Ascending aorta (tissue), 2 donors: ENCODE results near the gene NXF1. TPM values are rescaled to one million over a fixed set of nuclear protein-coding genes. Genes with fewer than 3 reads are reported as not detected.
A peak's percentile ranks its signal among the peaks of the same experiment; 100 is the strongest.
"Not testable (repeated sequence)": the region's sequence is repeated elsewhere in the genome, so short reads cannot be mapped to it uniquely, and the experiment has no call there.

Experiments used
- DNase-seq, 2 donors: peaks; one replicate each; pipeline ENCODE4 v3.0.0-alpha.2; 2019; ENCODE audit warnings: low spot score in 2 of 2
- H3K27ac ChIP-seq, 2 donors: fragments of 200-600 bp; sonication (generic); one replicate each; pipeline ENCODE4 v1.5.1; 2016 to 2017; ENCODE audit warnings: mild to moderate bottlenecking in 1 of 2
- H3K27me3 ChIP-seq: fragments of 200-600 bp; sonication (generic); one replicate; pipeline ENCODE4 v1.5.1; 2017
- H3K36me3 ChIP-seq, 2 donors: fragments of 200-600 bp; sonication (generic); one replicate each; pipeline ENCODE4 v1.5.1; 2016
- H3K4me1 ChIP-seq, 2 donors: fragments of 200-600 bp; sonication (generic); one replicate each; pipeline ENCODE4 v1.5.1; 2016 to 2017; ENCODE audit warnings: mild to moderate bottlenecking in 1 of 2
- H3K4me3 ChIP-seq, 2 donors: fragments of 200-600 bp; sonication (generic); one replicate each; pipeline ENCODE4 v1.5.1; 2016 to 2017; ENCODE audit warnings: mild to moderate bottlenecking in 1 of 2
- H3K9me3 ChIP-seq, 2 donors: fragments of 200-600 bp; sonication (generic); one replicate each; pipeline ENCODE4 v1.5.1; 2016
- intact Hi-C: fragments of 100-400 bp; cut with DNase I; formaldehyde crosslinking; loops from one replicate; pipeline ENCODE4 v1.15.1; 2023
- total RNA-seq: library from RNA; depleted of rRNA; stranded (reverse); fragments of >200 nt; gene quantifications from one replicate; pipeline ENCODE4 v1.1.0, GENCODE V29; 2016
- TF ChIP-seq, protein P1 (sequence below), 3 experiments: fragments of 200-600 bp in 2 of 3; fragments of 450-650 bp in 1 of 3; sonication (generic) in 2 of 3; IDR thresholded peaks; one replicate each; pipeline ENCODE4 v1.5.1; 2016 to 2019; ENCODE audit warnings: antibody characterized with exemption in 3 of 3, mild to moderate bottlenecking in 1 of 3, moderate library complexity in 1 of 3

NXF1 gene
- total RNA-seq, 1 donor from 2014 or later = 41.8 TPM

DNA sequence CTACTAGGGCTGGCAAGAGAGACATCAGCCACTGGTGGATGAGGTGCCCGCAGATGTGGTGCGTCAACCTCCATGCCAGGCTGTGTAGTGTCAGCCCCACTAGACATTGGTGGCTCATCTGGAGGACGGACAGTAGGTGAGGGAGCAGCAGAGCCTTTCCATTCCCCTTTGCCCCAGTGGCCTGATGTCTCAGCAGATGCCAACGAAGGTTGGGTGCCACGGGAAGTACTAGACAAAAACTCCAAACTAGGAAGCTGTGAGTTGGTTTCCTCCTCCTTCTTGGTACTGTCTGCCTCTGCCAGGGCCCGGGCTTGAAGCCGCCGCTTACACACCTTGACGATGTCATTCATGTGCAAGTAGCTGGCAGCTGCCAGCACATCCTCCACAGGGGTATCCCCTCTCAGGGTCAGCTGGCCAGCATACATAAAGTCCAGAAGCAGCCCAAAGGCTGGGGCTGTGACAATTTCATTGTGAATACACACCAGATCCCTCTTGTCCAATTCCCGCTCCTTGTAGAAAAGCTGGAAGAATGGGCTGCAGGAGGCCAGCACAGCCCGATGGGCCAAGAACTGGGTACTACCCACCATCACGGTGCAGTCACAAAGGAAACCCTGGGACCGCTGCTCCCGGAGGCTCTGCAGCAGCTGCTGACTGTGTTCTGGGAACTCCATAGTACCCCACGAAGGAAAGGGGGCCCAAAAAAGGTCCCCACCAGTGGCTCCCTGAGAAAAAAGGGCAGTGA, 52.1 kb downstream of the NXF1 start:
- Histone ChIP-seq H3K4me3 (peak overlapping the region; percentile 65 to 72), H3K27ac (peak overlapping the region; percentile 86), H3K36me3 (peaks cover 0 to 14% of the 10 kb centered on the region in 2 donors), H3K4me1 (peaks cover 11 to 15% of the 10 kb centered on the region in 2 donors), H3K27me3 (no peaks in the 10 kb centered on the region), H3K9me3 (no peaks in the 10 kb centered on the region)
- intact Hi-C loops = loop anchor here (1.0 kb wide), 1 partner anchor 25 kb away; the partner anchor contains the start of gene TTC9C
- TF ChIP-seq, protein P1, sequence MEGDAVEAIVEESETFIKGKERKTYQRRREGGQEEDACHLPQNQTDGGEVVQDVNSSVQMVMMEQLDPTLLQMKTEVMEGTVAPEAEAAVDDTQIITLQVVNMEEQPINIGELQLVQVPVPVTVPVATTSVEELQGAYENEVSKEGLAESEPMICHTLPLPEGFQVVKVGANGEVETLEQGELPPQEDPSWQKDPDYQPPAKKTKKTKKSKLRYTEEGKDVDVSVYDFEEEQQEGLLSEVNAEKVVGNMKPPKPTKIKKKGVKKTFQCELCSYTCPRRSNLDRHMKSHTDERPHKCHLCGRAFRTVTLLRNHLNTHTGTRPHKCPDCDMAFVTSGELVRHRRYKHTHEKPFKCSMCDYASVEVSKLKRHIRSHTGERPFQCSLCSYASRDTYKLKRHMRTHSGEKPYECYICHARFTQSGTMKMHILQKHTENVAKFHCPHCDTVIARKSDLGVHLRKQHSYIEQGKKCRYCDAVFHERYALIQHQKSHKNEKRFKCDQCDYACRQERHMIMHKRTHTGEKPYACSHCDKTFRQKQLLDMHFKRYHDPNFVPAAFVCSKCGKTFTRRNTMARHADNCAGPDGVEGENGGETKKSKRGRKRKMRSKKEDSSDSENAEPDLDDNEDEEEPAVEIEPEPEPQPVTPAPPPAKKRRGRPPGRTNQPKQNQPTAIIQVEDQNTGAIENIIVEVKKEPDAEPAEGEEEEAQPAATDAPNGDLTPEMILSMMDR (IDR thresholded peaks at IDR 0.05) = no peak
- DNase-seq = no peak

DNA sequence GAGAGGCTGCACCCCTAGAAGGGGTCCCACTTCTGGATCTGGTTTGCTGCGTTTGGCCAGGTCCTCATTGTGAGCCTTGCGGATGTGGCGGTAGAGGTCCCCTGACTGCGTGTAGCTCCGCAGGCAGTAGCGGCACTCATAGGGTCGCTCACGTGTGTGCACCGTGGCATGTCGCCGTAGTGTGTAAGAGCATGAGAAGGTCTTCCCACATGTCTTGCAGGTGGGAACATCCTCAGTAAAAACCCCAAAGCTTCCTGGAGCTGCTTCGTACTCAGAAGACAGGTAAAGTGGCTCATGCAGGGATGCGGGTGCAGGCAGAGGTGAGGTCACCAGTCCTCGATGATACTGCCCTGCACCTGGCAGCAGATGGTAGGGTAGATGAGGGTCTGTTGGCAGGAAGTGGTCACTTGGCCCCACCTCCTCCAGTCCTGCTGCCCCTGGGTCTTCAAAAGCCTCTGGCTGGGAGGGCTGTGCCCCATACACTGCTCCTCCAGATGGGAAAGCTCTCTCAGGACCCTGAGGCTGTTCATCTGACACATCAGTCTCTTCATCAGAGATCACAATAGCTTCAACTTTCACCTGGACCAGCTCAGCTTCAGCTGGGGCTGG, 53.0 kb downstream of the NXF1 start:
- Histone ChIP-seq H3K27me3 (no peaks in the 10 kb centered on the region), H3K27ac (no peak overlapping the region), H3K4me3 (no peak overlapping the region), H3K4me1 (peaks cover 11 to 15% of the 10 kb centered on the region in 2 donors), H3K9me3 (no peaks in the 10 kb centered on the region), H3K36me3 (peaks cover 0 to 14% of the 10 kb centered on the region in 2 donors)
- TF ChIP-seq, protein P1 (IDR thresholded peaks at IDR 0.05) = no peak
- no peak for DNase-seq
- intact Hi-C loops = no loop called here

DNA sequence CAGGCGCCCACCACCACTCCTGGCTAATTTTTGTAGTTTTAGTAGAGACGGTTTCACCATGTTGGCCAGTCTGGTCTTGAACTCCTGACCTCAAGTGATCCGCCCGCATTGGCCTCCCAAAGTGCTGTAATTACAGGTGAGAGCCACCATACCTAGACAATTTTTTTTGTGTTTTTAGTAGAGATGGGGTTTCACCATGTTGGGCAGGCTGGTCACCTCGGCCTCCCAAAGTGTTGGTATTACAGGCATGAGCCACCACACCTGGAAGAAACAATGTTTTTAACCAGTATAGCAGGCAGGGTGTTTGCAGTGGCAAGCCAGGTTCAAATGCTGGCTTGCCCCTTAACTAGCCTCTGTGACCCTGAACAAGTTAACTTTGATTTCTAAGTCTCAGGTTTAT, 55.3 kb downstream of the NXF1 start:
- H3K9me3 ChIP-seq, intact Hi-C loops, H3K27me3 ChIP-seq, DNase-seq, H3K4me3 ChIP-seq, H3K27ac ChIP-seq: not testable (repeated sequence)
- H3K4me1 ChIP-seq = peaks cover 11 to 15% of the 10 kb centered on the region in 2 donors
- H3K36me3 ChIP-seq = peaks cover 0 to 14% of the 10 kb centered on the region in 2 donors

- Histone ChIP-seq H3K27ac (no peak overlapping the region), H3K9me3 (no peaks in the 10 kb centered on the region), H3K36me3 (peaks cover 0 to 11% of the 10 kb centered on the region in 2 donors), H3K4me1 (peaks cover 2% of the 10 kb centered on the region in 2 donors), H3K4me3 (no peak overlapping the region), H3K27me3 (no peaks in the 10 kb centered on the region)
- no peak for DNase-seq
- TF ChIP-seq, protein P1 (IDR thresholded peaks at IDR 0.05) = no peak
- intact Hi-C loops = no loop called here
Measured at GRCh38 chr11:62747475-62748160, 57.6 kb downstream of the NXF1 start.

Other genes starting within 250 kb of the NXF1 start
- gene EEF1G, start 231.5 kb downstream of the NXF1 start, total RNA-seq = 1,083 TPM
- 18.4 TPM for gene TUT1, start 213.9 kb downstream of the NXF1 start, total RNA-seq
- gene MTA2, start 203.6 kb downstream of the NXF1 start, total RNA-seq = 79.2 TPM
- gene EML3, start 192.7 kb downstream of the NXF1 start, total RNA-seq = 207 TPM
- not detected for gene ROM1, start 192.2 kb downstream of the NXF1 start, total RNA-seq
- gene B3GAT3, start 183.5 kb downstream of the NXF1 start, total RNA-seq = 61.3 TPM
- gene GANAB, start 158.8 kb downstream of the NXF1 start, total RNA-seq = 326 TPM
- 8.1 TPM for gene INTS5, start 152.1 kb downstream of the NXF1 start, total RNA-seq
- gene C11orf98, start 140.2 kb downstream of the NXF1 start, total RNA-seq = 49.8 TPM
- not detected for gene CSKMT, start 140.1 kb downstream of the NXF1 start, total RNA-seq
- 3.9 TPM for gene UQCC3, start 133.8 kb downstream of the NXF1 start, total RNA-seq
- not detected for gene LBHD1, start 133.2 kb downstream of the NXF1 start, total RNA-seq
- 60.2 TPM for gene UBXN1, start 126.4 kb downstream of the NXF1 start, total RNA-seq
- gene LRRN4CL, start 115.9 kb downstream of the NXF1 start, total RNA-seq = 12.1 TPM
- gene BSCL2, start 98.0 kb downstream of the NXF1 start, total RNA-seq = 55.9 TPM
- gene GNG3, start 97.8 kb downstream of the NXF1 start, total RNA-seq = not detected
- 14.6 TPM for gene HNRNPUL2, start 78.0 kb downstream of the NXF1 start, total RNA-seq
- gene TTC9C, start 77.0 kb downstream of the NXF1 start, total RNA-seq = 1.4 TPM
- gene ZBTB3, start 51.3 kb downstream of the NXF1 start, total RNA-seq = 2.9 TPM
- gene POLR2G, start 43.9 kb downstream of the NXF1 start, total RNA-seq = 110 TPM
- gene TAF6L, start 34.0 kb downstream of the NXF1 start, total RNA-seq = 51.7 TPM
- 102 TPM for gene TMEM179B, start 18.0 kb downstream of the NXF1 start, total RNA-seq
- gene TMEM223, start 13.4 kb downstream of the NXF1 start, total RNA-seq = 92.5 TPM
- 40.3 TPM for gene STX5, start 26.6 kb upstream of the NXF1 start, total RNA-seq
- not detected for gene TEX54, start 27.4 kb upstream of the NXF1 start, total RNA-seq
- 28.7 TPM for gene WDR74, start 34.1 kb upstream of the NXF1 start, total RNA-seq
- 143 TPM for gene SLC3A2, start 75.5 kb upstream of the NXF1 start, total RNA-seq
- not detected for gene CHRM1, start 115.9 kb upstream of the NXF1 start, total RNA-seq
- not detected for gene SLC22A6, start 179.5 kb upstream of the NXF1 start, total RNA-seq
- gene SLC22A8, start 210.4 kb upstream of the NXF1 start, total RNA-seq = not detected